Suprapubic skin (tissue), 4 donors: ENCODE data around the gene PAX5. TPM values are rescaled to one million over a fixed set of nuclear protein-coding genes. Genes with fewer than 3 reads are reported as not detected.
A peak's percentile ranks its signal among the peaks of the same experiment; 100 is the strongest.

Experiments used
- DNase-seq, 2 donors: peaks; one replicate each; pipeline ENCODE4 v3.0.0-alpha.2; 2019; ENCODE audit warnings: low spot score in 2 of 2
- H3K27ac ChIP-seq: fragments of 200-600 bp; sonication (generic); one replicate; pipeline ENCODE4 v1.5.1; 2019
- H3K27me3 ChIP-seq: fragments of 200-600 bp; sonication (generic); one replicate; pipeline ENCODE4 v1.5.1; 2019
- H3K36me3 ChIP-seq: fragments of 200-600 bp; sonication (generic); one replicate; pipeline ENCODE4 v1.5.1; 2019
- H3K4me1 ChIP-seq: fragments of 200-600 bp; sonication (generic); one replicate; pipeline ENCODE4 v1.5.1; 2019
- H3K4me3 ChIP-seq: fragments of 200-600 bp; sonication (generic); one replicate; pipeline ENCODE4 v1.5.1; 2019; ENCODE audit warnings: mild to moderate bottlenecking
- H3K9me3 ChIP-seq: fragments of 200-600 bp; sonication (generic); one replicate; pipeline ENCODE4 v1.5.1; 2019
- CTCF ChIP-seq, 2 donors: fragments of 200-600 bp in 1 of 2; fragments of 450-650 bp in 1 of 2; sonication (generic) in 1 of 2; IDR thresholded peaks; one replicate each; pipeline ENCODE4 v1.5.1; 2016 to 2019; ENCODE audit warnings: antibody characterized with exemption in 2 of 2, mild to moderate bottlenecking in 1 of 2, moderate library complexity in 1 of 2
- EP300 ChIP-seq: sonication (generic); formaldehyde crosslinking; IDR thresholded peaks from one replicate; pipeline ENCODE4 v1.6.1; 2017; ENCODE audit warnings: antibody characterized with exemption
- POLR2A ChIP-seq, 2 donors: fragments of 450-650 bp; IDR thresholded peaks; one replicate each; pipeline ENCODE4 v1.6.1; 2017; ENCODE audit warnings: antibody characterized with exemption in 2 of 2, mild to moderate bottlenecking in 2 of 2, moderate library complexity in 2 of 2
- POLR2AphosphoS5 ChIP-seq, 3 donors: sonication (generic); formaldehyde crosslinking; IDR thresholded peaks; one replicate each; pipeline ENCODE4 v1.6.1; 2017; ENCODE audit warnings: antibody characterized with exemption in 3 of 3
- whole genome bisulfite sequencing: methylation state at CpG from one replicate; pipeline ENCODE4 v1.1.5; 2018; 5-methylcytosine and 5-hydroxymethylcytosine counted together
- total RNA-seq, 4 donors: library from RNA; depleted of rRNA; stranded (reverse); fragments of >200 nt; gene quantifications; one replicate each; pipeline ENCODE4 v1.1.0, GENCODE V29; 2016

The PAX5 gene
- total RNA-seq, 4 donors from 2014 or later = 0.04 TPM; not detected in 3

- peak in 1 of 2 donors; percentile 33 for DNase-seq
- Histone ChIP-seq H3K27me3 (peaks cover 90% of the 10 kb centered on the region), H3K4me1 (peaks cover 6% of the 10 kb centered on the region), H3K36me3 (no peaks in the 10 kb centered on the region), H3K9me3 (no peaks in the 10 kb centered on the region), H3K27ac (no peak overlapping the region), H3K4me3 (no peak overlapping the region)
- WGBS = 87% methylated on average over 13 of the region's 13 CpGs
- no peak for TF ChIP-seq POLR2A (IDR thresholded peaks at IDR 0.05)
- no peak for TF ChIP-seq EP300
- TF ChIP-seq CTCF (IDR thresholded peaks at IDR 0.05) = no peak
- TF ChIP-seq POLR2AphosphoS5 (IDR thresholded peaks at IDR 0.05) = no peak
These were observed 26.8 kb downstream of the PAX5 start for GRCh38 chr9:37007295-37007694.

GRCh38 chr9:37005517-37006140, 28.4 kb downstream of the PAX5 start:
- 55% methylated on average over 6 of the region's 6 CpGs for WGBS
- peak in 1 of 2 donors; percentile 15 for DNase-seq
- TF ChIP-seq POLR2A (IDR thresholded peaks at IDR 0.05) = no peak
- Histone ChIP-seq H3K36me3 (no peaks in the 10 kb centered on the region), H3K4me1 (peaks cover 6% of the 10 kb centered on the region), H3K9me3 (no peaks in the 10 kb centered on the region), H3K4me3 (no peak overlapping the region), H3K27me3 (peaks cover 91% of the 10 kb centered on the region), H3K27ac (no peak overlapping the region)

DNA sequence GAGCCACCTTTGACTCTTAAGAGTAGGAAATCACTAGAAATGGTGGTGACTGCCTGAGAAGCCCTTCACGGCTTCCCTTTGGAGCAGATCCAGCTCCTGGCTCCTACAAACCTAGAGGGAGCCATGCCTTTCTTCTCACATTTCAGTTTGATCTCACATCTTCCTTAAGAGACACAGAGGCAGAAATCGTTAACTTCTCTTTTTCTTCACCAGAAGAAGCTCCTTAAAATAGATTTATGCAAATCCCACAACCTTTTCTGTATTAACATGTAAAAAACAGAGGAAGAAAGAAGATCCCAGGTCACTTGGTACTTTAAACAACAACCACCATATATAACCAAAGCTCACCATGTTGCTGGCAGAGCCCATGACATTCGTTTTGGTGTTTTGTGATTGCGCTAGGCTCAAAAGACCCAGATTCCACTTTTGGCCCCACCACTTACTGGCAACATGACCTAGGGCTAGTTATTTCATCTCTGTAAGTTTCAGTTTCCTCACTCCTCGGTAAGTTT, 29.6 kb downstream of the PAX5 start:
- TF ChIP-seq EP300 (no peak), CTCF (IDR thresholded peaks at IDR 0.05) (no peak), POLR2A (IDR thresholded peaks at IDR 0.05) (no peak), POLR2AphosphoS5 (IDR thresholded peaks at IDR 0.05) (no peak)
- Histone ChIP-seq H3K27ac (no peak overlapping the region), H3K36me3 (no peaks in the 10 kb centered on the region), H3K4me3 (no peak overlapping the region), H3K4me1 (peaks cover 6% of the 10 kb centered on the region), H3K27me3 (peaks cover 92% of the 10 kb centered on the region), H3K9me3 (no peaks in the 10 kb centered on the region)
- 48% methylated on average over 5 of the region's 5 CpGs for WGBS
- DNase-seq = no peak

GRCh38 chr9:37002413-37003217, 31.5 kb downstream of the PAX5 start:
- DNase-seq = peak in 1 of 2 donors; percentile 40
- Histone ChIP-seq H3K27me3 (peaks cover 88% of the 10 kb centered on the region), H3K9me3 (no peaks in the 10 kb centered on the region), H3K4me1 (peaks cover 6% of the 10 kb centered on the region), H3K4me3 (no peak overlapping the region), H3K27ac (no peak overlapping the region), H3K36me3 (no peaks in the 10 kb centered on the region)
- no peak for TF ChIP-seq POLR2A (IDR thresholded peaks at IDR 0.05)
- TF ChIP-seq EP300 = no peak
- no peak for TF ChIP-seq POLR2AphosphoS5 (IDR thresholded peaks at IDR 0.05)
- no peak for TF ChIP-seq CTCF (IDR thresholded peaks at IDR 0.05)
- WGBS = 4% methylated on average over 43 of the region's 62 CpGs

DNA sequence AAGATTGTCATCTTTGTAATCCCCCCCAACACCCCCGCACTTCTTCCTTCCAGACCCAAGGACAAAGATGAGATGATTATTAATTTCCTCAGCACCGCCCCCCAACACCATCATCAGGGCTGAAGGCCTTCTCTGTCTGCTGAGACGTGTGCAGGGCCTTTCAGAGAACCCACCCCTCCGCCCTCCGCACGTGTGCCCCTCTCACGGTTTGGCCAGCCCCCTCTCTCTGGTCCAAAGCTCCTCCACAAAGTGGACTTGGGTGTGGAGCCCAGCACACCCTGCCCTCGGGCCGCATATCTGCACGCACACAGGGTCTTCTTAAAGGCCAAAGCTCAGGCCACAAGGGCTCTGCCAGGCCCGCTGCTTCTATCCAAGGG, 32.0 kb downstream of the PAX5 start:
- Histone ChIP-seq H3K4me1 (peaks cover 6% of the 10 kb centered on the region), H3K27me3 (peaks cover 87% of the 10 kb centered on the region), H3K36me3 (no peaks in the 10 kb centered on the region), H3K4me3 (no peak overlapping the region), H3K9me3 (no peaks in the 10 kb centered on the region), H3K27ac (no peak overlapping the region)
- no peak for DNase-seq
- TF ChIP-seq POLR2A (IDR thresholded peaks at IDR 0.05) (no peak), EP300 (no peak), POLR2AphosphoS5 (IDR thresholded peaks at IDR 0.05) (no peak), CTCF (IDR thresholded peaks at IDR 0.05) (no peak)
- 47% methylated on average over 11 of the region's 11 CpGs for WGBS
